Esophagus muscularis mucosa (tissue), 4 donors: Measurements from ENCODE around the gene ATL3. TPM values are rescaled to one million over a fixed set of nuclear protein-coding genes. Genes with fewer than 3 reads are reported as not detected.
"Not testable (repeated sequence)": the region's sequence is repeated elsewhere in the genome, so short reads cannot be mapped to it uniquely, and the experiment has no call there.

ENCODE experiments used
- DNase-seq: peaks from one replicate; pipeline ENCODE4 v3.0.0-alpha.2; 2017; ENCODE audit errors: extremely low spot score
- H3K27ac ChIP-seq, 4 donors: fragments of 200-600 bp; sonication (generic); replicated peaks in 1 of 4; 1 replicate in 3 of 4; 2 replicates in 1 of 4; pipeline ENCODE4 v1.5.1; 2016 to 2019; ENCODE audit warnings: mild to moderate bottlenecking in 1 of 4
- H3K27me3 ChIP-seq, 4 donors: fragments of 200-600 bp; sonication (generic); one replicate each; pipeline versions ENCODE4 v1.5.1 to v1.6.0; 2016 to 2019
- H3K36me3 ChIP-seq, 4 donors: fragments of 200-600 bp; sonication (generic); one replicate each; pipeline ENCODE4 v1.5.1; 2016 to 2019
- H3K4me1 ChIP-seq, 4 donors: fragments of 200-600 bp; sonication (generic); one replicate each; pipeline ENCODE4 v1.5.1; 2016 to 2019
- H3K4me3 ChIP-seq, 4 donors: fragments of 200-600 bp; sonication (generic); 1 replicate in 2 of 4; 2 replicates in 2 of 4; pipeline ENCODE4 v1.5.1; 2016 to 2019; ENCODE audit warnings: mild to moderate bottlenecking in 4 of 4, moderate library complexity in 1 of 4
- H3K9me3 ChIP-seq, 4 donors: fragments of 200-600 bp; sonication (generic); 1 replicate in 3 of 4; 2 replicates in 1 of 4; pipeline ENCODE4 v1.5.1; 2016 to 2019
- CTCF ChIP-seq, 3 experiments: fragments of 200-600 bp in 2 of 3; fragments of 450-650 bp in 1 of 3; sonication (generic) in 2 of 3; IDR thresholded peaks; one replicate each; pipeline ENCODE4 v1.5.1; 2017 to 2019; ENCODE audit warnings: antibody characterized with exemption in 3 of 3, mild to moderate bottlenecking in 2 of 3, moderate library complexity in 1 of 3
- EP300 ChIP-seq: sonication (generic); formaldehyde crosslinking; IDR thresholded peaks from one replicate; pipeline ENCODE4 v1.6.1; 2017; ENCODE audit warnings: antibody characterized with exemption
- POLR2A ChIP-seq: fragments of 450-650 bp; IDR thresholded peaks from one replicate; pipeline ENCODE4 v1.6.1; 2017; ENCODE audit warnings: antibody characterized with exemption, moderate library complexity, mild to moderate bottlenecking, low read depth
- POLR2AphosphoS5 ChIP-seq, 2 donors: sonication (generic); formaldehyde crosslinking; IDR thresholded peaks; one replicate each; pipeline ENCODE4 v1.6.1; 2017; ENCODE audit warnings: antibody characterized with exemption in 2 of 2
- WGBS: methylation state at CpG from one replicate; pipeline ENCODE4 v1.1.5; 2018; 5-methylcytosine and 5-hydroxymethylcytosine counted together
- intact Hi-C: fragments of 100-400 bp; cut with DNase I; formaldehyde crosslinking; loops from one replicate; pipeline ENCODE4 v1.15.1; 2023
- total RNA-seq, 4 donors: library from RNA; depleted of rRNA; stranded (reverse); fragments of >200 nt; gene quantifications; one replicate each; pipeline versions ENCODE4 v1.1.0 to v1.2.1, GENCODE V29; 2016

Gene ATL3
- total RNA-seq, 4 donors from 2014 or later, result 138 to 202 (median 144) TPM

DNA sequence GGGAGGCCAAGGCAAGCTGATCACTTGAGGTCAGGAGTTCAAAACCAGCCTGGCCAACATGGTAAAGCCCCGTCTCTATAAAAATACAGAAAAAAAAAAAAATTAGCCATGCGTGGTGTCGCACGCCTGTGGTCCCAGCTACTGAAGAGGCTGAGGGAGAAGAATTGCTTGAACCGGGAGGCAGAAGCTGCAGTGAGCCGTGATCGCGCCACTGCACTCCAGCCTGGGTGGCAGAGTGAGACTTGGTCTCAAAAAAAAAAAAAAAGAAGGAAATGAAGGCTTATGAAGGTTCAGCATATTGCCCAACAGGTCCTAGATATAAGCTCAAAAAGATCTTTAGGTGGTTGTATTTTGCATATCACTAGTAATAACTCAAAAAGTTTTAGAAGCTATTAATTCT is 10.2 kb downstream of the ATL3 start:
- DNase-seq, result no peak
- 90% methylated on average over 8 of the region's 8 CpGs for WGBS
- H3K9me3 ChIP-seq, result no peaks in the 10 kb centered on the region
- TF ChIP-seq POLR2AphosphoS5 (IDR thresholded peaks at IDR 0.05) (no peak), EP300 (no peak), CTCF (IDR thresholded peaks at IDR 0.05) (no peak), POLR2A (no peak)
- intact Hi-C loops, result no loop called here
- no peak overlapping the region for H3K27ac ChIP-seq
- peaks cover 7 to 68% (median 66%) of the 10 kb centered on the region in 4 donors for H3K4me1 ChIP-seq
- H3K36me3 ChIP-seq, result peaks cover 0 to 27% (median 25%) of the 10 kb centered on the region in 4 donors
- H3K4me3 ChIP-seq, result no peak overlapping the region
- H3K27me3 ChIP-seq, result no peaks in the 10 kb centered on the region

DNA sequence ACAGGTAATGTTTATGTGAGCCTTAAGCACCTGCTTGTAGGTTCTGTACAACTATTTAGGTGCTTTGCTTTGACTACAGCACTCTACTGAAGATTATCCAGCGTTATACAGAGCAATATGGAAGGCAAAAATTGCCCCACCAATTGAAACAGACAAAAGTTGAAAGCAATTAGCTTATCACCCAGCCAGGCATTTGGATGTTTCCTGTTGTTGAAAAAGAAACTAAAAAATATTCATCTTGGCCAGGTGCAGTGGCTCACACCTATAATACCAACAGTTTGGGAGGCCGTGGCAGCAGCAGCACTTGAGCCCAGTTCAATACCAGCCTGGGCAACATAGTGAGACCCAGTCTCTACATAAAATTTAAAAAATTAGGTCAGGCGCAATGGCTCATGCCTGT is 18.5 kb downstream of the ATL3 start:
- Histone ChIP-seq H3K9me3 (no peaks in the 10 kb centered on the region), H3K27me3 (no peaks in the 10 kb centered on the region), H3K27ac (no peak overlapping the region), H3K4me1 (peaks cover 0 to 8% (median 6%) of the 10 kb centered on the region in 4 donors), H3K4me3 (no peak overlapping the region), H3K36me3 (peaks cover 19 to 93% (median 82%) of the 10 kb centered on the region in 4 donors)
- intact Hi-C loops, result no loop called here
- WGBS, result 89% methylated on average over 3 of the region's 3 CpGs
- TF ChIP-seq EP300 (no peak), POLR2AphosphoS5 (IDR thresholded peaks at IDR 0.05) (no peak), POLR2A (no peak), CTCF (IDR thresholded peaks at IDR 0.05) (no peak)
- DNase-seq, result no peak

GRCh38 chr11:63643205-63643604 is 28.0 kb downstream of the ATL3 start:
- intact Hi-C loops, result no loop called here
- Histone ChIP-seq H3K36me3 (peaks cover 33 to 87% (median 82%) of the 10 kb centered on the region in 4 donors), H3K4me3 (no peak overlapping the region), H3K9me3 (no peaks in the 10 kb centered on the region), H3K4me1 (peaks cover 0 to 13% (median 9%) of the 10 kb centered on the region in 4 donors), H3K27ac (no peak overlapping the region), H3K27me3 (no peaks in the 10 kb centered on the region)
- whole genome bisulfite sequencing, result 93% methylated on average over 3 of the region's 3 CpGs
- DNase-seq, result no peak
- TF ChIP-seq POLR2AphosphoS5 (IDR thresholded peaks at IDR 0.05) (no peak), POLR2A (no peak), CTCF (IDR thresholded peaks at IDR 0.05) (no peak), EP300 (no peak)

DNA sequence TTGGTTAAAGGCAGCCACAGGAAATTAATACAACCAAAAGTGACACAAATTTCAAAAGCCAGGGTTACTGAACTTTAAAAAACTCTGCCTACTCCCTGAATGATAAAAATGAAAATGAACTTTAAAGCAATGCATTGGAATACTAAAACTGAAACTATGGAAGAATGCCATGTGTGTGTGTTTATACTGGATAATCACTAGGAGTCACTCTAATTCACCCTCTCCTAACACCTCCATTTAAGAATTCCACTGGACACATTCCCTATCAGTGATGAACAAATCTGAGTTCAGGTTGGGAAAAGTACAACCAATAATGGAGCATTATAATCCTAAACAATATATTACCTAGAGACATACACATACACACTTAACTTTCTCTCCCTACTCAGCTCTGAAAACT is 29.4 kb downstream of the ATL3 start:
- TF ChIP-seq POLR2A (no peak), CTCF (IDR thresholded peaks at IDR 0.05) (peak in 2 of 3 experiments; percentile 13 to 16)

GRCh38 chr11:63639199-63639832 is 31.9 kb downstream of the ATL3 start:
- intact Hi-C loops, result loop anchor here (5.0 kb wide), 1 partner anchor 98 kb away; no protein-coding TSS in a partner anchor

More for the DNA sequence above, 29.4 kb downstream of the ATL3 start:
- no peak overlapping the region for H3K4me3 ChIP-seq
- peaks cover 33 to 81% (median 76%) of the 10 kb centered on the region in 4 donors for H3K36me3 ChIP-seq
- DNase-seq, result no peak
- H3K27ac ChIP-seq, result peak overlapping the region in 1 of 4 donors; percentile 21
- H3K9me3 ChIP-seq, result no peaks in the 10 kb centered on the region
- peaks cover 0 to 13% (median 9%) of the 10 kb centered on the region in 4 donors for H3K4me1 ChIP-seq
- H3K27me3 ChIP-seq, result no peaks in the 10 kb centered on the region
- intact Hi-C loops, result no loop called here

DNA sequence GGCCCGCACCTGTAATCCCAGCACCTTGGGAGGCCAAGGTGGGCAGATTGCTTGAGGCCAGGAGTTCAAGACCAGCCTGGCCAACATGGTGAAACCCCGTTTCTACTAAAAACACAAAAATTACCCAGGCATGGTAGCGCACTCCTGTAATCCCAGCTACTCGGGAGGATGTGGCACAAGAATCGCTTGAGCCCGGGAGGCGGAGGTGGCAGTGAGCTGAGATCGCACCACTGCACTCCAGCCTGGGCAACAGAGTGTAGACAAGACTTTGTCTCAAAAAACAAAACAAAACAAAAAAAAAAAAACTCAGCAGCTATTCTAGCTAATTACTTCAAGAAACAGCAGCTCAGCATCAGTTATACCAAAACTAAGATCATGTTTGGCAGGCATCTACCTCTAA is 32.7 kb downstream of the ATL3 start:
- not testable (repeated sequence) for H3K27me3 ChIP-seq, DNase-seq, H3K27ac ChIP-seq, H3K9me3 ChIP-seq, H3K4me3 ChIP-seq
- Histone ChIP-seq H3K4me1 (peaks cover 0 to 23% (median 13%) of the 10 kb centered on the region in 4 donors), H3K36me3 (peaks cover 30 to 78% (median 71%) of the 10 kb centered on the region in 4 donors)
- 98% methylated on average over 7 of the region's 8 CpGs for WGBS
- intact Hi-C loops, result loop anchor here (5.0 kb wide), 1 partner anchor 99 kb away; no protein-coding TSS in a partner anchor

More at GRCh38 chr11:63639199-63639832, 31.9 kb downstream of the ATL3 start:
- DNase-seq, result no peak
- peak overlapping the region in 3 of 4 donors; percentile 8 to 39 (median 32) for H3K27ac ChIP-seq
- H3K9me3 ChIP-seq, result no peaks in the 10 kb centered on the region
- no peaks in the 10 kb centered on the region for H3K27me3 ChIP-seq
- peaks cover 33 to 80% (median 74%) of the 10 kb centered on the region in 4 donors for H3K36me3 ChIP-seq
- H3K4me1 ChIP-seq, result peaks cover 0 to 21% (median 12%) of the 10 kb centered on the region in 4 donors
- WGBS, result 74% methylated on average over 3 of the region's 3 CpGs
- H3K4me3 ChIP-seq, result no peak overlapping the region
- TF ChIP-seq EP300 (no peak), CTCF (IDR thresholded peaks at IDR 0.05) (peak; percentile 39 to 52 (median 43))
